GM21786 (cell line): Measurements from ENCODE around the gene HOXD1.

Source experiments
- ATAC-seq: cut with Tn5 transposase; IDR thresholded peaks from one replicate; pipeline ENCODE4 v1.9.1; 2021; ENCODE audit not compliant: unreplicated experiment

HOXD1 gene

GRCh38 chr2:176164611-176165369, 23.7 kb upstream of the HOXD1 start:
- ATAC-seq: no peak

DNA sequence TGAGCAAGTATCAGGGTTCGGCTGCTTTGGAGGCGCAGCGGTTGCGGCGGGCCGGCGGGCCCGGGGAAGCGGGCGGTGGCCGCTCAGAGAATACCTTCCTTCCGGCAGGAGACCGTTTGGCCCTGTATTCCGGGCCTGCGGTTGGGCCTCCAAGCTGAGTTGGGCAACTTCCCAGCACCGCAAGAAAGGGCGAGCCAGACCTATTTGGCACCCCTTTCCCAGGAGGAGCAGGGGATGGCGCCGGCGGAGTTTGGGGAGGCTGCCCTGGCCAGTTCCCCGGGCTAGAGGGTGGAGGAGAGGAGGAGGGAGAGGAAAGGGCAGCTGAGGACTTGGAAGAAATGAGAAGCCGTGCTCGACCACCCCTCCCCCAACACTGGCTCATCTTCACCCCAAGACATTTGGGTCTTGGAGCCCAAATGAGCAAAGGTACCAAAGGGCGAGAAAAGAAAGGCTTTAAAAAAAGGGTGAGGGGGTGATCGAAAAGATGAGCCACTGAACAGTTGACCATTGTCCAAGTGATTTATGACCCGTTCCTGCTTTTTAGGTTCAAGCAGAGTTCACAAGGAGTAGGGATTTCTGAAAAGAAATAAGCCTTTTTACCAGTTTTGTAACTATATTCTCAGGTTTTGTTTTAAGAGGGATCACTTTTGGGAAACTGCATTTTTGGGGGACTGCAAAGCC, 23.0 kb upstream of the HOXD1 start:
- no peak for ATAC-seq

GRCh38 chr2:176166272-176166671, 22.2 kb upstream of the HOXD1 start:
- no peak for ATAC-seq

DNA sequence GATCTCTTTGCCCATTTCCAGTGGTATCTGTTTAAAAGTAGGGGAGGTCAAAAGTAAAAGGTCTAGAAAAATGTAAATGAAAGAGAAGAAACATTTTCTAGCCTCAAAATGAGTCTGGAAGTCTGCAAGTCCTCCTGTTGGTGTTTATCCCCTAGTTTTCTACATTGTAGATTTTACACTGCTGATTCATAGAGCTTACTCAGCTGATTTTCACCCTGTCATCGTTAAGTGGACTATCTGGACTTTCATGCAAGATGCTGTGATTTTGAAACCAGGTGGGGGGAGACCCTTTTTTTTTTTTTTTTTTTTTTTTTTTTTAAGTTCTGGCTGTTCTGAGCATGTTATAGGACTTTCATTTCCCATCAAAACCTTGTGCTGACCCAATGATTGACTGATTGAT, 21.1 kb upstream of the HOXD1 start:
- no peak for ATAC-seq

DNA sequence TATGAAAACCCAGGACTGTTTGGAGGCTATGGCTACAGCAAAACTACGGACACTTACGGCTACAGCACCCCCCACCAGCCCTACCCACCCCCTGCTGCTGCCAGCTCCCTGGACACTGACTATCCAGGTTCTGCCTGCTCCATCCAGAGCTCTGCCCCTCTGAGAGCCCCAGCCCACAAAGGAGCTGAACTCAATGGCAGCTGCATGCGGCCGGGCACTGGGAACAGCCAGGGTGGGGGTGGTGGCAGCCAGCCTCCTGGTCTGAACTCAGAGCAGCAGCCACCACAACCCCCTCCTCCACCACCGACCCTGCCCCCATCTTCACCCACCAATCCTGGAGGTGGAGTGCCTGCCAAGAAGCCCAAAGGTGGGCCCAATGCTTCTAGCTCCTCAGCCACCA, 19.3 kb upstream of the HOXD1 start:
- ATAC-seq: no peak

GRCh38 chr2:176169711-176170110, 18.8 kb upstream of the HOXD1 start:
- no peak for ATAC-seq

DNA sequence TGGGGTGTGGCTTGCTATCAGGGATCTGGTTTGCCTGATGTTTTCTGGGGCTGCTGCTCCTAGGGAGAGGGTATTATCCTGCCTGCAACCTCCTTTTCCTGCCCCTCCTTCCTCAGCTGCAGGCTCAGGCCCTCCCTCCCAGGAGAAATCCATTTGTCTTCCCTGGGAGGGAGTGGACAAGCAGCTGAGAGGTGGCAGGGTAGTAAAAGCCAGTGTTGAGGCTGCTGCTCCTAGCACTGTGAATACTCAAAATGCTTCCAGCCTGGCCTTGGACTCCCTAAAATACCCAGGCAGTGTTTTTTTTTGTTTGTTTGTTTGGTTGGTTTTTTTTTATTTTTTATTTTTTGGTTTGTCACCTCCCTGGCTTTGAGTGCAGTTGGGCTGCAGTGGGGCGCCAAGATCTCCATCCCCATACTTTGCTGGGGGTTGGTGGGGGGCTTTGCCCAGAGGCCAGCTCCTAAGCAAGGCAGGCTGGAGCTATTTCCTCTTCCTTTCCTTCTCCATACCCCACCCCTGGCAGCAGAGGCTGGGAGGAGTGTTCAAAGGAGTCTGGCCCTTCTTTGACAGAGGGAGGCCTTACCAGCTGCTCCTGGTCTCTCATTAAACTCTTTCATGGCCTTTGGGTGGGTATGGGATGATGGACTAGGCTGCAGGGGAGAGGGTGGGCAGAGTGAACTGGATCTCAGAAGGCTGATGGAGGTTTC, 17.7 kb upstream of the HOXD1 start:
- no peak for ATAC-seq

DNA sequence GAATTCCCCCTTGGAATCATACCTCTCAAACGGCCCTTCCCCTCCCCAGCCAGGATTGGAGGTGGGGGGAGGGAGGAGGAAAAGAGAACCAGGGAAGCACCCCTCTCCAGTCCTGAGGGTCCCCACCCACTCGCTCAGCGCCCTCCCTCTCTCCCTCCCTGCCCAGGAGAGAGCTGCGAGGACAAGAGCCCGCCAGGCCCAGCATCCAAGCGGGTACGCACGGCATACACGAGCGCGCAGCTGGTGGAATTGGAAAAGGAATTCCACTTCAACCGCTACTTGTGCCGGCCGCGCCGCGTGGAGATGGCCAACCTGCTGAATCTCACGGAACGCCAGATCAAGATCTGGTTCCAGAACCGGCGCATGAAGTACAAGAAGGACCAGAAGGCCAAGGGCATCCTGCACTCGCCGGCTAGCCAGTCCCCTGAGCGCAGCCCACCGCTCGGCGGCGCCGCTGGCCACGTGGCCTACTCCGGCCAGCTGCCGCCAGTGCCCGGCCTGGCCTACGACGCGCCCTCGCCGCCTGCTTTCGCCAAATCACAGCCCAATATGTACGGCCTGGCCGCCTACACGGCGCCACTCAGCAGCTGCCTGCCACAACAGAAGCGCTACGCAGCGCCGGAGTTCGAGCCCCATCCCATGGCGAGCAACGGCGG, 17.0 kb upstream of the HOXD1 start:
- ATAC-seq: no peak

- no peak for ATAC-seq
Measured at GRCh38 chr2:176172007-176172894, 16.2 kb upstream of the HOXD1 start.

- no peak for ATAC-seq
Measured at GRCh38 chr2:176172895-176173566, 15.4 kb upstream of the HOXD1 start.

DNA sequence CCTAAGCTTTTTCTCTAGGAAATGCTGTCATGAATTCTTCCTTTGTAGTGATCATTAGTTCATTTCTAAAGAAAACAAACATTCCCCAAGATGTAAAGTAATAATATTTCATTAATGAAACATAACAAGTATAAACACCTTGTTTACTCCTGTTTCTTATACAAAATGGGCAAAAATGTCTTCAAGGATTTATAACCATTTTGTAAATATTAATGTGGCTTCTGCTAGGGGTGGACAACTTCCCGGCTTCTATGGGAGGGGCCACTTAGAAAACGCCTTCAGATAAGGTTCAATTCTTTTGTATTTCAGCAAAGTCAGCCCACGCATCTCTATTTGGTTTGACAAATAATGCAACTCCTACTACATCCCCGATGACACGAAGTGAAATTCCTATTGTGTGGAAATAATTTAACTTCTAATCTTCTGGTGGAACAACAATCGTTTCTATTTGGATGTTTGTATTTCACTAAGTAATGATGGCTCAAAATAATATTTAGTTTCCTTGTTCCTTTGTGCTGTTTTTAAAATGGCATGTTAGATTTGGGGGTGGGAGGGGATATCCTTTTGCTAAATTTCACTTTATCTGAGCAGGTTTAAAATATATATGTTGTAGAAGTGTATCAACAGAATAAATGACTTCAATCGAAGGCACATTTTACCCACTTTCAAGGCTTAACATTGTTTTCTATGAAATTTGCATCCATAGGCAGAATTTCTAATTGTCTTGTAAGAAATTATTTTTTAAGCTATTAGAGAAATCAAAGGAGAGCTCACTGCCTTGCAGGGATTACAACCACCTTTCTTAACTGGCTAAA, 14.7 kb upstream of the HOXD1 start:
- no peak for ATAC-seq

GRCh38 chr2:176174382-176174823, 14.1 kb upstream of the HOXD1 start:
- no peak for ATAC-seq

DNA sequence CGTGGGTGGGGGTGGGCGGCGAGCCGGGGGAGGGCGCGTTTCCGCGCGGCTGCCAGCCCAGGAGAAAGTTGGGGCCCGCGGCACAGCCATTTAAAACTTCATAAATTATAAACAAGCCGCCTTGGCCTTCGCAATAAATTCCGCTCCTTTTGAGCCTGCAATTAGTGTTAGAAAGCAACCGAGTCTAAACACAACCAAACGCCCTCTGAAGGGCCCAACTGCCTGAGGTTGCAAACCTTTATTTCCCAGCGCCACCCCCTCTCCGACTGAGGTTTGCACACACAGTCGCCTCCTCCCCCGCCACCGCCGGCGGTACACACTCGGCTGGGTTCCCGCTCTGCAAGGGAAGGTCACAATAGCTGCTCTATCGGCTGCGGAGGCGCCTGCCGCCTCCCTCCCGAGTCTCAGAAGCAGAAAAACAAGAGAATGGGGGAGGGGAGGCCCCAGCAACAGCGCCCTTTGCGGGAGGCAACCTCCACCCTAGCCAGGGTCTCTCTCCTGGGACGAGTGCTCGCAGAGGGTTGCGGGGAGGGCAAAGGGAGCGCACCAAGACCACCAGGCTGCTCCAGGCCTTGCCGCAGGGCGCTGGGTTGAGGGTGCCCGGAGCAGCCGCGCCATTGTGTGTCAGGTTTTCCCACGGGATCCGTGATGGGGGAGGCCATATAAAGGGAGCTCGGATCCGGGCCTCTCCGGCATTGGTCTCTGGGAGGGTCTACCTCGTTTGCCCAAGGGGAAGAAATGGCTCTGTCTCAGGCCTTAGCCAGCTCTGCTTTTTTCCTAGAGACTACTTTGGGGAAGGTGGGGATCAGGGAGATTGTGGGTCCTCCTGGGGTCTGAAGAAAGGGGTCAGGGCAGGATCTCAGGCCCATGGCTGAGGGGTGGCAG, 13.4 kb upstream of the HOXD1 start:
- no peak for ATAC-seq

GRCh38 chr2:176175709-176176607, 12.5 kb upstream of the HOXD1 start:
- no peak for ATAC-seq

GRCh38 chr2:176177580-176178037, 10.9 kb upstream of the HOXD1 start:
- no peak for ATAC-seq

DNA sequence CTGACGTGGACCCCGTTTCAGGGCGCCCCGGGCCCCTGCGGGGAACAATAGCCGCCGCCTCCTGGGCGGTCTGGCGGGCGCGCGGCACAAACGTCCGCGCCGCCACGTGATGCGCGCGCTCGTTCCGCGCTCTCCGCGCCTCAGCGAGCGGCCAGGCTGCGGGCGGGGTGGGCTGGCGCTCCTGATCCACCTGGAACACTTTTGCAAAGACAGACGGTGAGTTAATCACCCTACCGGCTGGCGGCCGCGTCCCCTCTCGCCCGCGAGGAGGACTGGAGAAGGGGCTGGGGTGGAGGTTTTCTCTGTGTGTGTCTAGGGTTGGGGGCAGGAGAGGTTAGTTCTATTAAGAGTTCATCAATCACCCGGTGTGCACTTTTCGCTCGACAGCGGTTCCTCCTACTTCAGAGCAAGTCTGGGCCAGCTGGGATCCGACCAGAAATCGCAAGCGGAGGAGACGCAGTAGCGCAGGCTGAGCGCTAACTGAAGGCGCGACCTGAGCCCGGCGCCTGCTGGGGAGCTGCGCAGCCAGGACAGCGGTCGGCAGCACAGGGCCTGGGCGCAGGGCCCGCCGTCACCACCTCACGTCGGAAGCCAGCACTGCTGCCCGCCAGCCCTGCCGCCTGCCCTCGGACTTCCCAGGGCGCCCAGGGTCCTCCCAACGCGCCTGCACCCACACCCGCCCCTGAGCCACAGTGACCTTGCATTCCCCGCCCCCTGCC, 10.3 kb upstream of the HOXD1 start:
- no peak for ATAC-seq
